Endodermal cell (in vitro differentiated cells): ENCODE data around the gene TAF1B. TPM values are rescaled to one million over a fixed set of nuclear protein-coding genes. Genes with fewer than 3 reads are reported as not detected.

Source experiments
- DNase-seq: peaks from one replicate; pipeline ENCODE4 v3.0.0-alpha.2; 2017
- H3K27ac ChIP-seq: 2 replicates; pipeline ENCODE4 v1.5.1; 2013; ENCODE audit warnings: mild to moderate bottlenecking, low read depth, low read length, moderate library complexity
- H3K27me3 ChIP-seq: 2 replicates; pipeline ENCODE4 v1.6.1; 2013; ENCODE audit warnings: mild to moderate bottlenecking, low read length, moderate library complexity; ENCODE audit not compliant: insufficient read depth, control insufficient read depth, poor library complexity, severe bottlenecking
- H3K36me3 ChIP-seq: 2 replicates; pipeline ENCODE4 v1.7.0; 2013; ENCODE audit warnings: mild to moderate bottlenecking, low read length, moderate library complexity; ENCODE audit not compliant: control insufficient read depth, insufficient read depth
- H3K4me1 ChIP-seq: one replicate; pipeline ENCODE4 v1.7.0; 2013; ENCODE audit warnings: low read length; ENCODE audit not compliant: control insufficient read depth, insufficient read depth
- H3K4me3 ChIP-seq: 2 replicates; pipeline ENCODE4 v1.5.1; 2013; ENCODE audit warnings: mild to moderate bottlenecking, low read length, moderate library complexity
- H3K9ac ChIP-seq: 2 replicates; pipeline ENCODE4 v1.6.1; 2013; ENCODE audit warnings: mild to moderate bottlenecking, low read length, moderate library complexity; ENCODE audit not compliant: poor library complexity, severe bottlenecking; ENCODE audit errors: extremely low read depth
- H3K9me3 ChIP-seq: 2 replicates; pipeline ENCODE4 v1.6.1; 2013; ENCODE audit warnings: mild to moderate bottlenecking, low read length, moderate library complexity; ENCODE audit not compliant: control insufficient read depth
- H3K27ac Mint-ChIP-seq: 2 replicates; pipeline ENCODE4 v1.8.0; 2020; ENCODE audit warnings: mixed read lengths
- H3K27me3 Mint-ChIP-seq: 2 replicates; pipeline ENCODE4 v1.8.0; 2021; ENCODE audit warnings: mild to moderate bottlenecking, mixed read lengths; ENCODE audit not compliant: insufficient read depth
- H3K36me3 Mint-ChIP-seq: 2 replicates; pipeline ENCODE4 v1.8.0; 2020; ENCODE audit warnings: low read depth, mixed read lengths
- H3K4me1 Mint-ChIP-seq: 2 replicates; pipeline ENCODE4 v1.8.0; 2020; ENCODE audit warnings: mixed read lengths
- H3K4me3 Mint-ChIP-seq: 2 replicates; pipeline ENCODE4 v1.8.0; 2020; ENCODE audit warnings: mild to moderate bottlenecking, moderate library complexity, mixed read lengths
- H3K9me3 Mint-ChIP-seq: 2 replicates; pipeline ENCODE4 v1.8.0; 2020; ENCODE audit warnings: mild to moderate bottlenecking, mixed read lengths
- WGBS, 2 experiments: methylation state at CpG; one replicate each; pipeline versions ENCODE4 v1.1.5 to v1.1.7; 2013; ENCODE audit warnings: missing lambda C conversion rate in 2 of 2, mixed read lengths in 1 of 2; ENCODE audit not compliant: insufficient coverage in 1 of 2, insufficient read length in 1 of 2; 5-methylcytosine and 5-hydroxymethylcytosine counted together
- total RNA-seq, 2 donors: library from RNA; stranded (reverse); fragmentation: NEBNext Ultra II Directional in 1 of 2; extraction: Animal tissue kit (Norgen Biotek cat#: 25700) in 1 of 2; gene quantifications; 2 replicates in 1 of 2; 3 replicates in 1 of 2; pipeline ENCODE4 v1.2.1, GENCODE V29; 2021
- TF ChIP-seq, protein P1 (sequence below): fragments of 200-600 bp; sonication (generic); conservative IDR thresholded peaks from 2 replicates; pipeline ENCODE4 v1.5.0; 2021; ENCODE audit warnings: antibody characterized with exemption, mild to moderate bottlenecking

TAF1B gene
- total RNA-seq, 2 donors from 2014 or later = 36.2 to 41.9 TPM

GRCh38 chr2:9941196-9941995, 98.1 kb downstream of the TAF1B start:
- TF ChIP-seq, protein P1, sequence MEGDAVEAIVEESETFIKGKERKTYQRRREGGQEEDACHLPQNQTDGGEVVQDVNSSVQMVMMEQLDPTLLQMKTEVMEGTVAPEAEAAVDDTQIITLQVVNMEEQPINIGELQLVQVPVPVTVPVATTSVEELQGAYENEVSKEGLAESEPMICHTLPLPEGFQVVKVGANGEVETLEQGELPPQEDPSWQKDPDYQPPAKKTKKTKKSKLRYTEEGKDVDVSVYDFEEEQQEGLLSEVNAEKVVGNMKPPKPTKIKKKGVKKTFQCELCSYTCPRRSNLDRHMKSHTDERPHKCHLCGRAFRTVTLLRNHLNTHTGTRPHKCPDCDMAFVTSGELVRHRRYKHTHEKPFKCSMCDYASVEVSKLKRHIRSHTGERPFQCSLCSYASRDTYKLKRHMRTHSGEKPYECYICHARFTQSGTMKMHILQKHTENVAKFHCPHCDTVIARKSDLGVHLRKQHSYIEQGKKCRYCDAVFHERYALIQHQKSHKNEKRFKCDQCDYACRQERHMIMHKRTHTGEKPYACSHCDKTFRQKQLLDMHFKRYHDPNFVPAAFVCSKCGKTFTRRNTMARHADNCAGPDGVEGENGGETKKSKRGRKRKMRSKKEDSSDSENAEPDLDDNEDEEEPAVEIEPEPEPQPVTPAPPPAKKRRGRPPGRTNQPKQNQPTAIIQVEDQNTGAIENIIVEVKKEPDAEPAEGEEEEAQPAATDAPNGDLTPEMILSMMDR = no peak
- H3K27ac Mint-ChIP-seq = no peak overlapping the region
- Histone ChIP-seq H3K4me1 (peaks cover 12% of the 10 kb centered on the region), H3K36me3 (peaks cover 6% of the 10 kb centered on the region), H3K4me3 (no peak overlapping the region), H3K9me3 (no peaks in the 10 kb centered on the region), H3K9ac (no peak overlapping the region), H3K27ac (no peak overlapping the region), H3K27me3 (no peaks in the 10 kb centered on the region)
- H3K4me1 Mint-ChIP-seq = peaks cover 20% of the 10 kb centered on the region
- no peaks in the 10 kb centered on the region for H3K9me3 Mint-ChIP-seq
- H3K4me3 Mint-ChIP-seq = no peak overlapping the region
- WGBS, 2 experiments = 86 to 90% methylated on average over 5 to 13 of the region's 13 CpGs
- H3K36me3 Mint-ChIP-seq = peaks cover 3% of the 10 kb centered on the region
- H3K27me3 Mint-ChIP-seq = peaks cover 16% of the 10 kb centered on the region
- DNase-seq = peak; percentile 62

DNA sequence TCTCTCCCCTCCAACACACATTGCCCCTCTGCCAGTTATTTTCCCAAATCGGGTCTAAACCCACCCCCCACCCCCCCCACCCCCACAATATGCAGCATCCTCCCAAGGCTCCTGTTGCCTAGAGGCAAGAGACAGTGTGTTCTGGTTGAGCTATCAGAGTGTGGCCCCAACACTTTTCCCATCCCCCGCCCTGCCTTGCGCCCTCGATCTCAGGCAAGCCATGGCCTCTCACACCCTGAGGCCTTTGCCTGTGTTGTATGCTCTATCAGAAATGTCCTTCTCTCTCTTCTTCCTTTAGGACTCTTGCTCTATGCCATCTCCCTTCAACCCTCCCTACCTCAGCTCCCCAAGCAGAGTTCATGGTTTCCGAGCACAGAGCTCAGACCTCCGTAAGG, 98.7 kb downstream of the TAF1B start:
- TF ChIP-seq, protein P1 = no peak
- H3K4me1 ChIP-seq = peaks cover 12% of the 10 kb centered on the region
- Mint-ChIP-seq H3K9me3 (no peaks in the 10 kb centered on the region), H3K27me3 (peaks cover 16% of the 10 kb centered on the region), H3K36me3 (no peaks in the 10 kb centered on the region), H3K27ac (no peak overlapping the region), H3K4me3 (no peak overlapping the region), H3K4me1 (peaks cover 20% of the 10 kb centered on the region)
- WGBS, 2 experiments = 86 to 94% methylated on average over 2 to 6 of the region's 6 CpGs
- H3K27ac ChIP-seq = no peak overlapping the region
- no peaks in the 10 kb centered on the region for H3K27me3 ChIP-seq
- H3K4me3 ChIP-seq = no peak overlapping the region
- no peaks in the 10 kb centered on the region for H3K9me3 ChIP-seq
- DNase-seq = peak; percentile 56
- H3K9ac ChIP-seq = no peak overlapping the region
- peaks cover 1% of the 10 kb centered on the region for H3K36me3 ChIP-seq

DNA sequence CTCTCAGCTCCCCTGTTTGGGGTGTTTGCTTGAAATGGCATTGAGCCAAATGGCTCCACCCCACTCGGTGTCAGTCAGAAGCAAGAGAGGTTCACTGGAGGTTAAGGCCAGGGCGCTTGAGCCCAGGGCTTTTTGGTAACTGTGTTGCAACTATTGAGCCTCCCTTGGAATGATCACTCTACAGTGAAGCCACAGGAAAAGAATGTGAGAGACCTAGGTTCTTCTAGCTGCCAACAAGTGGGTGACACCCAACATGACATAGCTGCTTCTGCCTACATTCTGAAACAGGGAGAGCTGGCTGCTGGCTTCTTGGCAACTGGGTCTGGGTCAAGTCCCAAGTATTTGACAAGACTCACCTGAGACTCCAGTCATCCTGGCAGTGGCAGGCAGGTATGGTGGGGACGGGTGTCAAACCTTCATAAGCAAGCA, 101.1 kb downstream of the TAF1B start:
- H3K4me3 Mint-ChIP-seq = no peak overlapping the region
- H3K27ac ChIP-seq = no peak overlapping the region
- no peak overlapping the region for H3K27ac Mint-ChIP-seq
- peaks cover 19% of the 10 kb centered on the region for H3K4me1 Mint-ChIP-seq
- no peak overlapping the region for H3K9ac ChIP-seq
- TF ChIP-seq, protein P1 = no peak
- no peaks in the 10 kb centered on the region for H3K36me3 Mint-ChIP-seq
- H3K4me3 ChIP-seq = no peak overlapping the region
- H3K36me3 ChIP-seq = no peaks in the 10 kb centered on the region
- H3K9me3 Mint-ChIP-seq = no peaks in the 10 kb centered on the region
- peaks cover 8% of the 10 kb centered on the region for H3K27me3 ChIP-seq
- 89 to 92% methylated on average over 3 of the region's 3 CpGs for WGBS, 2 experiments
- H3K4me1 ChIP-seq = peaks cover 12% of the 10 kb centered on the region
- H3K27me3 Mint-ChIP-seq = peaks cover 25% of the 10 kb centered on the region
- no peaks in the 10 kb centered on the region for H3K9me3 ChIP-seq
- no peak for DNase-seq
